Measurements from ENCODE around the gene CENPT. TPM values are rescaled to one million over a fixed set of nuclear protein-coding genes. Genes with fewer than 3 reads are reported as not detected.

The CENPT gene
- total and polyA plus RNA-seq, 11 donors, result 14.4 to 31.2 (median 21.8) TPM

DNA sequence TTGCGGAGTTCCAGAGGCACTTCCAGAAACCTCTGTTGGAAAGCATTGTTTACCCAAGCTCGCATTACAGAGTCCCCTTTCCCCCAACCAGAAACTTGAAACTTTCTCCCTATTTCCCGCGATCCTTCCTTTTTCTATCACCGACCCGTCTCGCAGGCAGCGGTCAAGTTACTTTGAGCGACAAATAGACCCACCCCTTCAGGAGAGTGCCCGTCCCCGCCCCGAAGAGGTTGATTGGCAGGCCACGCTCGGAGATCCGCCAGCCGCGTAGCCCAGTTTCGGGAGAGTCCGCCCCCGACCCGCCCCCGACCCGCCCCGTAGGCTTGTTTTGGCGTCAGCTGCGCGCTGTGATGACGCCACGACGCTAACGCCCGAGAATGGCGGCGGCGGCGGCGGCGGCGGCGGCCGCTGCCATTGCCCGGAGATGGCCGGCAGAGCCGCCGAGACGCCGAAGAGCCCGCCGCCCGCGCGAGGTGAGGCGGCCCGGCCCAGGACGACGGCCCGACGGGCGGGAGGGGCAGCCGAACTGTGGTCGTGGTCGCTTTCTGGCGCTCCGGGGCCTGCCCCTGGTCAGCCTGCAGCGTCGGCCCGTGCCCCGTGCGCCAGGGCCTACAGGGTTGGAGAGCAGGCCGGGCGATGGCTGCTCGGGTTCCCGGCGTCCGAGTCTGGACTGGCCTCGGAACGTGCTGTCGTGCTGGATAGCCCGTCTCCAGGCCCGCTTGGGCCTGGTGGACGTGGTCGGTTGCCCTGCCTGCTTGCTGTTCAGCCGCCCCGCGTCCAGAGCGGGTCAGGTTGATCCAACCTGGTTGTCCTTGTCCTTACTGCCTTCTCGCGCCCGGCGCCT, 45.6 kb upstream of the CENPT start, which contains the start of gene PSKH1:
TSS of gene PSKH1 (plus strand) at position 356 of the 844 bp plus-strand sequence. CDS start 15,496 bp downstream, outside the sequence.
- ATAC-seq, result peak; percentile 98 to 99 (median 98)
- Histone ChIP-seq H3K9me3 (no peaks in the 10 kb centered on the region), H3K36me3 (no peaks in the 10 kb centered on the region), H3K4me3 (peak within 1 kb of the TSS; percentile 68 to 99 (median 86)), H3K27ac (peak within 1 kb of the TSS; percentile 91 to 98 (median 93)), H3K4me1 (peaks cover 15 to 55% (median 48%) of the 10 kb centered on the region in 12 donors), H3K27me3 (no peaks in the 10 kb centered on the region)
- peak; percentile 83 to 92 for TF ChIP-seq POLR2A (IDR thresholded peaks at IDR 0.05)
- TF ChIP-seq, protein P1, sequence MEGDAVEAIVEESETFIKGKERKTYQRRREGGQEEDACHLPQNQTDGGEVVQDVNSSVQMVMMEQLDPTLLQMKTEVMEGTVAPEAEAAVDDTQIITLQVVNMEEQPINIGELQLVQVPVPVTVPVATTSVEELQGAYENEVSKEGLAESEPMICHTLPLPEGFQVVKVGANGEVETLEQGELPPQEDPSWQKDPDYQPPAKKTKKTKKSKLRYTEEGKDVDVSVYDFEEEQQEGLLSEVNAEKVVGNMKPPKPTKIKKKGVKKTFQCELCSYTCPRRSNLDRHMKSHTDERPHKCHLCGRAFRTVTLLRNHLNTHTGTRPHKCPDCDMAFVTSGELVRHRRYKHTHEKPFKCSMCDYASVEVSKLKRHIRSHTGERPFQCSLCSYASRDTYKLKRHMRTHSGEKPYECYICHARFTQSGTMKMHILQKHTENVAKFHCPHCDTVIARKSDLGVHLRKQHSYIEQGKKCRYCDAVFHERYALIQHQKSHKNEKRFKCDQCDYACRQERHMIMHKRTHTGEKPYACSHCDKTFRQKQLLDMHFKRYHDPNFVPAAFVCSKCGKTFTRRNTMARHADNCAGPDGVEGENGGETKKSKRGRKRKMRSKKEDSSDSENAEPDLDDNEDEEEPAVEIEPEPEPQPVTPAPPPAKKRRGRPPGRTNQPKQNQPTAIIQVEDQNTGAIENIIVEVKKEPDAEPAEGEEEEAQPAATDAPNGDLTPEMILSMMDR (IDR thresholded peaks at IDR 0.05), result no peak
- 0 to 1% (median 1%) methylated on average over 38 to 90 of the region's 90 CpGs for WGBS, 4 donors
- intact Hi-C loops (cut with DNase I), result no loop called here
- peak; percentile 97 to 98 (median 97) for DNase-seq

DNA sequence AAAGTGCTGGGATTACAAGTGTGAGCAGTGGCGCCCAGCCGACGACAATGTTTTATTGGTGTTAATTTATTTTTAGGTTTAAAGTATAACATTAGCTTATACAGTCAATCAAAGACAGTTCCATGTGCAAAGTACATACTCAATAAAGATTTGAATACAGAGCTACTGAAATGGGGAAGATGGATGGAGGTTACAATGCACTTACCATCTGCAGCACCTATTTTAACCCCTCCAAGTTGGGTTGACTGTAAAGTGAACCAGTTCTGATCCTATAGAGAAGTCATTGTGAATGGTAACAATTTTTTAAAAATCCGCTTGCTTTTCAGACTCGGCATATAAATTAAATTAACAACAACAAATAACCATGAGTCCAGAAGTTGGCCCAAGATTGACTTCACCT, 44.9 kb upstream of the CENPT start:
- Histone ChIP-seq H3K27me3 (no peaks in the 10 kb centered on the region), H3K4me3 (peak overlapping the region in 11 of 12 donors; percentile 68 to 99 (median 88)), H3K9me3 (no peaks in the 10 kb centered on the region), H3K36me3 (no peaks in the 10 kb centered on the region), H3K27ac (peak overlapping the region in 10 of 12 donors; percentile 71 to 98 (median 86)), H3K4me1 (peaks cover 15 to 48% (median 41%) of the 10 kb centered on the region in 12 donors)
- DNase-seq (no peak), ATAC-seq (no peak)
- 74 to 81% (median 79%) methylated on average over 5 of the region's 5 CpGs for whole genome bisulfite sequencing, 4 donors
- intact Hi-C loops (cut with DNase I), result no loop called here
- TF ChIP-seq POLR2A (IDR thresholded peaks at IDR 0.05), result no peak
- TF ChIP-seq, protein P1 (IDR thresholded peaks at IDR 0.05), result no peak

DNA sequence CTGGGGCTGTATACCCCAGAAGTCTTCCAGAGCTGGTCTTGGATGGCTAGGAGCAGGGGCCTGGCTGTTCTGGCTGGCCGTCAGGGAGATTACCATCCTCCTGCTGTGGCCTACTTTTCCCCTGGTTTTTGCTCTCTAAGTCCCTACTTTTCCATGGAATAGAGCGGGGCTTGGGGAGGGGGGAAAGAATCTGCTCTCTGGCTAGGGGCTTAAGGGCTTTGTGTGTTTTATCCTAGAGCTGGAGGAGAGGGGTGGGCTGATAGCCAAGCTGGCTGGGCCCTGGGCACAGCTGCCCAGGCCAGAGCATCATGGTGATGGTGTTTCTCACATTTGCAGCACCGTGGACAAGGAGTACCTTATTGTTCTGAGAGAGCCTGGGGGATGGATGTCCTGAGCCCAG, 40.8 kb upstream of the CENPT start:
- Histone ChIP-seq H3K27me3 (no peaks in the 10 kb centered on the region), H3K4me3 (no peak overlapping the region), H3K36me3 (peaks cover 0 to 31% (median 17%) of the 10 kb centered on the region in 9 donors), H3K27ac (no peak overlapping the region), H3K9me3 (no peaks in the 10 kb centered on the region), H3K4me1 (peaks cover 5 to 29% (median 17%) of the 10 kb centered on the region in 12 donors)
- DNase-seq (no peak), ATAC-seq (no peak)
- WGBS, 4 donors, result 82 to 100% (median 89%) methylated on average over 3 of the region's 3 CpGs
- intact Hi-C loops (cut with DNase I), result loop anchor here in 2 of 10 donors (10.0 kb wide), 2 partner anchors 146 to 156 kb away; no protein-coding TSS in a partner anchor
- no peak for TF ChIP-seq POLR2A (IDR thresholded peaks at IDR 0.05)
- TF ChIP-seq, protein P1 (IDR thresholded peaks at IDR 0.05), result no peak

DNA sequence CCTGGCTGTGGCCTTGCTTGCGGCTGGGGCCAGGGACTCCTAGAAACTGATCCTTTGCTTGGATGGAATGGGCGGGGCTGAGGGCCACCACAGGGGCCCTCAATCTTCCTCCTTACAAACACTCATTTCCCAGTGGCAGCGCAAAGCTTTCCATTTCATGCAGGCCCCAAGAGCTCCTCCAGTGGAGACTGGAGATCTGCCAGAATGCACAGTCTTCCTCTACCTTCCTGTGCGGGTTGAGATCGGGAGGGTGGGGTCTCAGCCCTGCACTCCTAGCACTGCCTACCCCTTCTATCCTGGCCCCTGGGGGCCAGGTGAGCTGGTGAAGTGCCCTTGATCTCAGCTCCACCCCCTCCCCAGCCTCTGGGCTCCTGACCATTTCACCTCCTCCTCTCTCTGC, 38.9 kb upstream of the CENPT start:
- TF ChIP-seq POLR2A (IDR thresholded peaks at IDR 0.05), result no peak
- TF ChIP-seq, protein P1 (IDR thresholded peaks at IDR 0.05), result no peak
- no peak overlapping the region for H3K4me3 ChIP-seq
- intact Hi-C loops (cut with DNase I), result loop anchor here in 2 of 10 donors (10.0 kb wide), 2 partner anchors 148 to 158 kb away; no protein-coding TSS in a partner anchor
- no peaks in the 10 kb centered on the region for H3K9me3 ChIP-seq
- DNase-seq (no peak), ATAC-seq (no peak)
- H3K36me3 ChIP-seq, result peaks cover 0 to 50% (median 35%) of the 10 kb centered on the region in 9 donors
- WGBS, 4 donors, result 92 to 96% (median 95%) methylated on average over 5 of the region's 5 CpGs
- peaks cover 0 to 38% (median 28%) of the 10 kb centered on the region in 12 donors for H3K4me1 ChIP-seq
- no peak overlapping the region for H3K27ac ChIP-seq
- no peaks in the 10 kb centered on the region for H3K27me3 ChIP-seq
